ENCODE measurements around the gene GJC2.

Gene GJC2

GRCh38 chr1:228148196-228148861, 1.4 kb upstream of the GJC2 start:
- Histone ChIP-seq H3K36me3 (ENCODE audit: control insufficient read depth, insufficient read depth, low read length) (no peaks in the 10 kb centered on the region), H3K79me2 (ENCODE audit: control insufficient read depth, insufficient read depth, low read length) (peaks cover 9% of the 10 kb centered on the region), H3K56ac (ENCODE audit: low read length) (no peak overlapping the region), H3K9ac (ENCODE audit: low read length) (no peak overlapping the region), H3K4ac (ENCODE audit: low read depth, low read length) (no peak overlapping the region), H3K18ac (ENCODE audit: low read length) (no peak overlapping the region), H2BK5ac (ENCODE audit: low read length) (no peak overlapping the region), H2AK5ac (ENCODE audit: low read length) (no peak overlapping the region), H3K4me2 (ENCODE audit: low read length) (no peak overlapping the region), H3K27ac (ENCODE audit: low read depth, low read length) (no peak overlapping the region), H3K23ac (ENCODE audit: low read length) (no peak overlapping the region), H3K79me1 (ENCODE audit: low read length) (peaks cover 14% of the 10 kb centered on the region), H2BK120ac (ENCODE audit: low read depth, low read length) (no peak overlapping the region), H3K4me1 (ENCODE audit: control insufficient read depth, low read depth, low read length) (no peaks in the 10 kb centered on the region), H3K27me3 (ENCODE audit: insufficient read depth, low read length, poor library complexity) (no peaks in the 10 kb centered on the region), H2BK15ac (replicated peaks; ENCODE audit: low read depth) (no peak overlapping the region), H3K4me3 (ENCODE audit: low read length) (no peak overlapping the region), H4K5ac (ENCODE audit: low read length) (no peak overlapping the region), H4K8ac (ENCODE audit: low read depth, low read length) (no peak overlapping the region)
- DNase-seq: no peak
- no CpG with 5 or more reads among the region's 18 CpGs for WGBS (ENCODE audit: extremely low coverage, insufficient coverage, low lambda C conversion rate)

GRCh38 chr1:228148935-228149405, 760 bp upstream of the GJC2 start:
- Histone ChIP-seq H3K4ac (ENCODE audit: low read depth, low read length) (no peak overlapping the region), H3K4me1 (ENCODE audit: control insufficient read depth, low read depth, low read length) (no peaks in the 10 kb centered on the region), H2BK120ac (ENCODE audit: low read depth, low read length) (no peak overlapping the region), H2BK15ac (replicated peaks; ENCODE audit: low read depth) (no peak overlapping the region), H3K18ac (ENCODE audit: low read length) (no peak overlapping the region), H3K9ac (ENCODE audit: low read length) (peak overlapping the region; percentile 27), H3K4me3 (ENCODE audit: low read length) (no peak overlapping the region), H2AK5ac (ENCODE audit: low read length) (no peak overlapping the region), H3K56ac (ENCODE audit: low read length) (peak overlapping the region; percentile 60), H3K23ac (ENCODE audit: low read length) (no peak overlapping the region), H3K27ac (ENCODE audit: low read depth, low read length) (no peak overlapping the region), H3K4me2 (ENCODE audit: low read length) (no peak overlapping the region), H4K5ac (ENCODE audit: low read length) (no peak overlapping the region), H4K8ac (ENCODE audit: low read depth, low read length) (no peak overlapping the region), H3K36me3 (ENCODE audit: control insufficient read depth, insufficient read depth, low read length) (no peaks in the 10 kb centered on the region), H2BK5ac (ENCODE audit: low read length) (no peak overlapping the region), H3K27me3 (ENCODE audit: insufficient read depth, low read length, poor library complexity) (no peaks in the 10 kb centered on the region), H3K79me1 (ENCODE audit: low read length) (peaks cover 8% of the 10 kb centered on the region), H3K79me2 (ENCODE audit: control insufficient read depth, insufficient read depth, low read length) (peaks cover 2% of the 10 kb centered on the region)
- no peak for DNase-seq
- no CpG with 5 or more reads among the region's 8 CpGs for WGBS (ENCODE audit: extremely low coverage, insufficient coverage, low lambda C conversion rate)

- no peaks in the 10 kb centered on the region for H3K79me1 ChIP-seq (ENCODE audit: low read length)
- no peak overlapping the region for H3K56ac ChIP-seq (ENCODE audit: low read length)
- no peak overlapping the region for H3K9ac ChIP-seq (ENCODE audit: low read length)
- H3K27ac ChIP-seq (ENCODE audit: low read depth, low read length): no peak overlapping the region
- H2BK15ac ChIP-seq (replicated peaks; ENCODE audit: low read depth): no peak overlapping the region
- H3K4me1 ChIP-seq (ENCODE audit: control insufficient read depth, low read depth, low read length): no peaks in the 10 kb centered on the region
- H3K18ac ChIP-seq (ENCODE audit: low read length): no peak overlapping the region
- no peaks in the 10 kb centered on the region for H3K36me3 ChIP-seq (ENCODE audit: control insufficient read depth, insufficient read depth, low read length)
- WGBS (ENCODE audit: extremely low coverage, insufficient coverage, low lambda C conversion rate): no CpG with 5 or more reads among the region's 7 CpGs
- H3K23ac ChIP-seq (ENCODE audit: low read length): no peak overlapping the region
- H3K4me2 ChIP-seq (ENCODE audit: low read length): no peak overlapping the region
- DNase-seq: no peak
- H2BK120ac ChIP-seq (ENCODE audit: low read depth, low read length): no peak overlapping the region
- no peaks in the 10 kb centered on the region for H3K27me3 ChIP-seq (ENCODE audit: insufficient read depth, low read length, poor library complexity)
- H3K79me2 ChIP-seq (ENCODE audit: control insufficient read depth, insufficient read depth, low read length): no peaks in the 10 kb centered on the region
- no peak overlapping the region for H3K4me3 ChIP-seq (ENCODE audit: low read length)
- no peak overlapping the region for H4K5ac ChIP-seq (ENCODE audit: low read length)
- no peak overlapping the region for H4K8ac ChIP-seq (ENCODE audit: low read depth, low read length)
- H2BK5ac ChIP-seq (ENCODE audit: low read length): no peak overlapping the region
- no peak overlapping the region for H2AK5ac ChIP-seq (ENCODE audit: low read length)
- no peak overlapping the region for H3K4ac ChIP-seq (ENCODE audit: low read depth, low read length)
These were observed 360 bp downstream of the GJC2 start for GRCh38 chr1:228150120-228150460.

- DNase-seq: no peak
- no peak overlapping the region for H4K8ac ChIP-seq (ENCODE audit: low read depth, low read length)
- no peak overlapping the region for H2AK5ac ChIP-seq (ENCODE audit: low read length)
- H3K27me3 ChIP-seq (ENCODE audit: insufficient read depth, low read length, poor library complexity): no peaks in the 10 kb centered on the region
- no peaks in the 10 kb centered on the region for H3K79me2 ChIP-seq (ENCODE audit: control insufficient read depth, insufficient read depth, low read length)
- H3K56ac ChIP-seq (ENCODE audit: low read length): peak overlapping the region; percentile 15
- H4K5ac ChIP-seq (ENCODE audit: low read length): no peak overlapping the region
- H2BK5ac ChIP-seq (ENCODE audit: low read length): no peak overlapping the region
- no peaks in the 10 kb centered on the region for H3K4me1 ChIP-seq (ENCODE audit: control insufficient read depth, low read depth, low read length)
- no peak overlapping the region for H2BK15ac ChIP-seq (replicated peaks; ENCODE audit: low read depth)
- no peak overlapping the region for H3K23ac ChIP-seq (ENCODE audit: low read length)
- no peak overlapping the region for H3K18ac ChIP-seq (ENCODE audit: low read length)
- no peak overlapping the region for H3K4me2 ChIP-seq (ENCODE audit: low read length)
- no peaks in the 10 kb centered on the region for H3K79me1 ChIP-seq (ENCODE audit: low read length)
- no peak overlapping the region for H3K27ac ChIP-seq (ENCODE audit: low read depth, low read length)
- no CpG with 5 or more reads among the region's 17 CpGs for WGBS (ENCODE audit: extremely low coverage, insufficient coverage, low lambda C conversion rate)
- no peaks in the 10 kb centered on the region for H3K36me3 ChIP-seq (ENCODE audit: control insufficient read depth, insufficient read depth, low read length)
- no peak overlapping the region for H3K4me3 ChIP-seq (ENCODE audit: low read length)
- H2BK120ac ChIP-seq (ENCODE audit: low read depth, low read length): no peak overlapping the region
- no peak overlapping the region for H3K4ac ChIP-seq (ENCODE audit: low read depth, low read length)
- no peak overlapping the region for H3K9ac ChIP-seq (ENCODE audit: low read length)
These were observed 890 bp downstream of the GJC2 start for GRCh38 chr1:228150461-228151179.

- Histone ChIP-seq H3K4me3 (ENCODE audit: low read length) (no peak overlapping the region), H3K4ac (ENCODE audit: low read depth, low read length) (no peak overlapping the region), H3K79me2 (ENCODE audit: control insufficient read depth, insufficient read depth, low read length) (no peaks in the 10 kb centered on the region), H2BK120ac (ENCODE audit: low read depth, low read length) (no peak overlapping the region), H3K23ac (ENCODE audit: low read length) (no peak overlapping the region), H4K8ac (ENCODE audit: low read depth, low read length) (no peak overlapping the region), H2BK15ac (replicated peaks; ENCODE audit: low read depth) (no peak overlapping the region), H3K56ac (ENCODE audit: low read length) (no peak overlapping the region), H3K27ac (ENCODE audit: low read depth, low read length) (no peak overlapping the region), H3K4me1 (ENCODE audit: control insufficient read depth, low read depth, low read length) (no peaks in the 10 kb centered on the region), H3K9ac (ENCODE audit: low read length) (no peak overlapping the region), H3K79me1 (ENCODE audit: low read length) (no peaks in the 10 kb centered on the region), H4K5ac (ENCODE audit: low read length) (no peak overlapping the region), H3K36me3 (ENCODE audit: control insufficient read depth, insufficient read depth, low read length) (no peaks in the 10 kb centered on the region), H2AK5ac (ENCODE audit: low read length) (no peak overlapping the region), H3K4me2 (ENCODE audit: low read length) (no peak overlapping the region), H3K18ac (ENCODE audit: low read length) (no peak overlapping the region), H3K27me3 (ENCODE audit: insufficient read depth, low read length, poor library complexity) (no peaks in the 10 kb centered on the region), H2BK5ac (ENCODE audit: low read length) (no peak overlapping the region)
- no CpG with 5 or more reads among the region's 12 CpGs for WGBS (ENCODE audit: extremely low coverage, insufficient coverage, low lambda C conversion rate)
- no peak for DNase-seq
These were observed 1.6 kb downstream of the GJC2 start for GRCh38 chr1:228151180-228151925.

All from mesendoderm (in vitro differentiated cells).